ENCODE results near the gene TRPM3.

The TRPM3 gene

DNA sequence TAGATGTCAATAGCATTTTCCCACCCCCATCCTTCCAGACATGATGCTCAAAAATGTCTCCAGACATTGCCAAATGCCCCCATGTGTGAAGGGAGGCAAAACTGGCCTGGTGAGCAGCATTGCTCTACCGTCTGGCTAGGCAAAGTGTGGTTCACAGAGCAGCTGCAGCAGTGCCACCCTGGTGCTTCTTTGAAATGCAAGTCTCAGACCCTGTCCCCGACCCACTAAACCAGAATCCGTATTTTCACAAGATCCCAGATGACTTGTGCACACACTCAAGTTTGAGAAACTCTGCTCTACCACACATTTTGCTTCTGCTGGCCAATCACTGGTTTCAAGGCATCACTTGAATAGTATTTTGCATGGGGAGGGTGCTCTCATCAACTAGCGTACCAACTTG lies 480.4 kb downstream of the TRPM3 start:
- Histone ChIP-seq H3K36me3 (replicated peaks; ENCODE audit: insufficient read depth, low read length) (no peaks in the 10 kb centered on the region), H2AFZ (ENCODE audit: low read length) (no peak overlapping the region), H3K9ac (ENCODE audit: low read length) (no peak overlapping the region), H3K27ac (ENCODE audit: low read length) (no peak overlapping the region), H4K20me1 (ENCODE audit: insufficient read depth, low read length) (no peaks in the 10 kb centered on the region), H3K4me1 (ENCODE audit: low read length) (no peaks in the 10 kb centered on the region), H3K27me3 (replicated peaks; ENCODE audit: insufficient read depth, low read length) (no peaks in the 10 kb centered on the region), H3K4me3 (ENCODE audit: low read length) (no peak overlapping the region), H3K9me2 (replicated peaks; ENCODE audit: insufficient read depth, low read length) (no peaks in the 10 kb centered on the region), H3K4me2 (ENCODE audit: low read depth, low read length) (no peak overlapping the region), H3K79me2 (ENCODE audit: low read length) (no peaks in the 10 kb centered on the region), H3F3A (ENCODE audit: insufficient read depth, low read length) (no peaks in the 10 kb centered on the region), H3K9me3 (replicated peaks; ENCODE audit: insufficient read depth, low read length) (no peaks in the 10 kb centered on the region)
- TF ChIP-seq EZH2phosphoT487 (IDR thresholded peaks at IDR 0.05; ENCODE audit: low read length) (no peak), EZH2 (optimal IDR thresholded peaks at IDR 0.05; ENCODE audit: low read depth, low read length) (no peak)
- TF ChIP-seq, protein P1, sequence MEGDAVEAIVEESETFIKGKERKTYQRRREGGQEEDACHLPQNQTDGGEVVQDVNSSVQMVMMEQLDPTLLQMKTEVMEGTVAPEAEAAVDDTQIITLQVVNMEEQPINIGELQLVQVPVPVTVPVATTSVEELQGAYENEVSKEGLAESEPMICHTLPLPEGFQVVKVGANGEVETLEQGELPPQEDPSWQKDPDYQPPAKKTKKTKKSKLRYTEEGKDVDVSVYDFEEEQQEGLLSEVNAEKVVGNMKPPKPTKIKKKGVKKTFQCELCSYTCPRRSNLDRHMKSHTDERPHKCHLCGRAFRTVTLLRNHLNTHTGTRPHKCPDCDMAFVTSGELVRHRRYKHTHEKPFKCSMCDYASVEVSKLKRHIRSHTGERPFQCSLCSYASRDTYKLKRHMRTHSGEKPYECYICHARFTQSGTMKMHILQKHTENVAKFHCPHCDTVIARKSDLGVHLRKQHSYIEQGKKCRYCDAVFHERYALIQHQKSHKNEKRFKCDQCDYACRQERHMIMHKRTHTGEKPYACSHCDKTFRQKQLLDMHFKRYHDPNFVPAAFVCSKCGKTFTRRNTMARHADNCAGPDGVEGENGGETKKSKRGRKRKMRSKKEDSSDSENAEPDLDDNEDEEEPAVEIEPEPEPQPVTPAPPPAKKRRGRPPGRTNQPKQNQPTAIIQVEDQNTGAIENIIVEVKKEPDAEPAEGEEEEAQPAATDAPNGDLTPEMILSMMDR (IDR thresholded peaks at IDR 0.05; ENCODE audit: low read length), result no peak
- DNase-seq, result no peak

DNA sequence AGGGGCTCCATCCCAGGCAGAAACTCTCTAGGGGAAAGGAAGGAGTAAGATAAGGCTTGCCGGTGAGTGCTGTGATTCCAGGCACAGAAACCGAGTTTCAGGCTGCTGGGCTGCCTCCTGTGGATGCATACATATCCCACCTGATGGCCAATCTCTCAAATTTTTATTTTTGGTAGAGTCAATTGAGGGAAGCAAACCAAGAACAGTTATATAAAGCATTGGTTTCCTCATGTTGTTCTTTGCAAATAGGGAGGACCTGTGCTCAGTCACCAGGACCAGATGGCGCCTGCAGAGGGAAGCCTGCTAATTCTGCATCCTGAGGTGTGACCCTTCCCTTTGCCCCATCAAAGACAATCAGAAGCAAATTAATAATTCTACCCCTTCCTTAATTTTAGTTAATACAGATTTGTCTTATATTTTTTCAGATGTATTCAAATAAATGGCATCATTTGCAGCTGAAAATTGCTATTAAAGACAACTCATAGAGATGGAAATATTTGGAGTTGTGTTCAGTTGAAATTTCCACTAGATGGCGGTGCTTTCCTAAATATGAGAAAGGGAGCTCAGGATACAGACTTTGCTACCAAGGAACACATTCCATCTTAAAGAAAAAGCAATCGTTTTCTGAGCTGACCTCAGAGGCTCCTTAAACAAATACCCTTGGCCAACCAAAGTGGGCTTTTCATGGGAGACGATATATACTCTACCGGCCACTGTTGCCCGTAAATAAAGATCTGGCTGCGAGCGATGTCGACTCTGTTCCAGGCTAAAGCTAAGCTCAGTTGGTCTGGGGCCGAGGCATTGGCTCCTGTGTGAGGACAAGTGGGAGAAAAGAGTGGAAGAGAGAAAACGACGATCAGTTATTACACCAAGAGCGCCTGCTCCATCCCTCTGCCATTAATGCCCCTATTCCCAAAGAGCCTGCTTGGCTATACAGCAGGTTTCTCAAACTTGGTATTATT lies 481.3 kb downstream of the TRPM3 start:
- H2AFZ ChIP-seq (ENCODE audit: low read length), result no peak overlapping the region
- no peaks in the 10 kb centered on the region for H3K9me2 ChIP-seq (replicated peaks; ENCODE audit: insufficient read depth, low read length)
- H3K9ac ChIP-seq (ENCODE audit: low read length), result no peak overlapping the region
- H3K9me3 ChIP-seq (replicated peaks; ENCODE audit: insufficient read depth, low read length), result no peaks in the 10 kb centered on the region
- H3K27me3 ChIP-seq (replicated peaks; ENCODE audit: insufficient read depth, low read length), result no peaks in the 10 kb centered on the region
- no peak overlapping the region for H3K27ac ChIP-seq (ENCODE audit: low read length)
- no peaks in the 10 kb centered on the region for H3F3A ChIP-seq (ENCODE audit: insufficient read depth, low read length)
- H3K36me3 ChIP-seq (replicated peaks; ENCODE audit: insufficient read depth, low read length), result no peaks in the 10 kb centered on the region
- TF ChIP-seq, protein P1 (IDR thresholded peaks at IDR 0.05; ENCODE audit: low read length), result peak; percentile 64
- TF ChIP-seq EZH2 (optimal IDR thresholded peaks at IDR 0.05; ENCODE audit: low read depth, low read length) (no peak), EZH2phosphoT487 (IDR thresholded peaks at IDR 0.05; ENCODE audit: low read length) (no peak)
- peak; percentile 58 for DNase-seq
- no peak overlapping the region for H3K4me2 ChIP-seq (ENCODE audit: low read depth, low read length)
- no peaks in the 10 kb centered on the region for H3K4me1 ChIP-seq (ENCODE audit: low read length)
- no peaks in the 10 kb centered on the region for H4K20me1 ChIP-seq (ENCODE audit: insufficient read depth, low read length)
- H3K4me3 ChIP-seq (ENCODE audit: low read length), result no peak overlapping the region
- H3K79me2 ChIP-seq (ENCODE audit: low read length), result no peaks in the 10 kb centered on the region

DNA sequence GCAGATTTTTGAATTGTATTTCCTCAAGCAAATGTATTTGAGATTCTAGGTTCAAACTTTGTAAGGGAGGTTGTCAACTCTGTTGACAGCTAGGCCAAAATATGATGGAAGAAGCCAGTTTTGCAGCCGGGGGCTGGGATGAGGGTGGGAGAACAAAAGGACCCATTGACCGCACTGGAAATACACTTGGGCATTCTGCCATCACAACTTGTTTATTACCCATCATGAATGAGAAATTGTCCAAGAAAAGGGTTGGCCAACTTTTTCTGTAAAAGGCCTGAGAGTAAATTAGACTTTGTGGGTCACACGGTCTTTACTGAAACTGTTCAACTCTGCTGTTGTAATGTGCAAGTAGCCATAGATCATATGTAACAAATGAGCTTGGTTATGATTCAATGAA lies 485.6 kb downstream of the TRPM3 start:
- TF ChIP-seq EZH2 (optimal IDR thresholded peaks at IDR 0.05; ENCODE audit: low read depth, low read length), result no peak
- no peak for TF ChIP-seq EZH2phosphoT487 (IDR thresholded peaks at IDR 0.05; ENCODE audit: low read length)
- TF ChIP-seq, protein P1 (IDR thresholded peaks at IDR 0.05; ENCODE audit: low read length), result no peak
- Histone ChIP-seq H3K4me2 (ENCODE audit: low read depth, low read length) (no peak overlapping the region), H4K20me1 (ENCODE audit: insufficient read depth, low read length) (no peaks in the 10 kb centered on the region), H3K9me2 (replicated peaks; ENCODE audit: insufficient read depth, low read length) (no peaks in the 10 kb centered on the region), H3K9me3 (replicated peaks; ENCODE audit: insufficient read depth, low read length) (no peaks in the 10 kb centered on the region), H3K27me3 (replicated peaks; ENCODE audit: insufficient read depth, low read length) (no peaks in the 10 kb centered on the region), H3F3A (ENCODE audit: insufficient read depth, low read length) (no peaks in the 10 kb centered on the region), H3K27ac (ENCODE audit: low read length) (no peak overlapping the region), H3K79me2 (ENCODE audit: low read length) (no peaks in the 10 kb centered on the region), H3K9ac (ENCODE audit: low read length) (no peak overlapping the region), H2AFZ (ENCODE audit: low read length) (no peak overlapping the region), H3K4me3 (ENCODE audit: low read length) (no peak overlapping the region), H3K4me1 (ENCODE audit: low read length) (no peaks in the 10 kb centered on the region), H3K36me3 (replicated peaks; ENCODE audit: insufficient read depth, low read length) (no peaks in the 10 kb centered on the region)
- no peak for DNase-seq
